AG09309 (cell line): Measurements from ENCODE around the gene ABR.

ENCODE experiments used
- DNase-seq: peaks from one replicate; pipeline ENCODE4 v3.0.0-alpha.2; 2010; ENCODE audit warnings: low read depth
- H3K4me3 ChIP-seq: 2 replicates; pipeline ENCODE4 v1.5.1; 2011; ENCODE audit warnings: mild to moderate bottlenecking, low read depth, low read length, moderate library complexity; ENCODE audit not compliant: control insufficient read depth
- CTCF ChIP-seq: IDR thresholded peaks from 2 replicates; pipeline ENCODE4 v1.5.1; 2011; ENCODE audit warnings: mild to moderate bottlenecking, low read depth, low read length, inconsistent platforms; ENCODE audit not compliant: insufficient read depth, control insufficient read depth; ENCODE audit errors: missing control alignments

Gene ABR

GRCh38 chr17:1147664-1148063, 32.1 kb downstream of the ABR start:
- no peak overlapping the region for H3K4me3 ChIP-seq
- TF ChIP-seq CTCF: peak; percentile 64
- DNase-seq: no peak

DNA sequence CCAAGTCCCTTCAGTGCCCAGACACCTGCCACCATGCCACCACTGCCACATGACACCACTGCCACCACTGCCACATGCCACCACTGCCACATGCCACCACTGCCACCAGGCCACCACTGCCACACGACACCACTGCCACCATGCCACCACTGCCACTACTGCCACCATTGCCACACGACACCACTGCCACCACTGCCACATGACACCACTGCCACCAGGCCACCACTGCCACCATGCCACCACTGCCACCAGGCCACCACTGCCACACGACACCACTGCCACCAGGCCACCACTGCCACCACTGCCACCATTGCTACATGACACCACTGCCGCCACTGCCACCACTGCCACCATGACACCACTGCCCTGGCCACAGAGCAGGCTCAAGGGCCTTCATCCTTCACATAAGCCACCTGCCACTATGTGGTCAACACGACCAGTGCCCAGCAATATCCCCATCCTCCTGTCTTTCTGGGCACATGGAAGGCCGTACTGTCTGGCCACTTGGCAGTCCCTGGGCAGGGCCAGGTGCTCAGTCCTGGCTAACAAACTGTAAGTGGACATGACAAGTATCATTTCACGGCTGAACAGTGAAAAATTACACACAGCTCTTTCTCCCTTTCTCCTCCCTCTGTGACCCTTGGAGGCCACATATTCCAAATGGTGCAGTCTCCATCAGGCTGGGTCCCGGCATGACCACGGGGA, 33.1 kb downstream of the ABR start:
- no peak for DNase-seq
- TF ChIP-seq CTCF: no peak
- no peak overlapping the region for H3K4me3 ChIP-seq

- no peak overlapping the region for H3K4me3 ChIP-seq
- DNase-seq: no peak
- no peak for TF ChIP-seq CTCF
Measured at GRCh38 chr17:1145311-1145986, 34.3 kb downstream of the ABR start.

GRCh38 chr17:1144162-1144561, 35.6 kb downstream of the ABR start:
- no peak for DNase-seq
- TF ChIP-seq CTCF: no peak
- no peak overlapping the region for H3K4me3 ChIP-seq

- TF ChIP-seq CTCF: no peak
- no peak for DNase-seq
- H3K4me3 ChIP-seq: no peak overlapping the region
Measured at GRCh38 chr17:1143573-1143972, 36.2 kb downstream of the ABR start.

DNA sequence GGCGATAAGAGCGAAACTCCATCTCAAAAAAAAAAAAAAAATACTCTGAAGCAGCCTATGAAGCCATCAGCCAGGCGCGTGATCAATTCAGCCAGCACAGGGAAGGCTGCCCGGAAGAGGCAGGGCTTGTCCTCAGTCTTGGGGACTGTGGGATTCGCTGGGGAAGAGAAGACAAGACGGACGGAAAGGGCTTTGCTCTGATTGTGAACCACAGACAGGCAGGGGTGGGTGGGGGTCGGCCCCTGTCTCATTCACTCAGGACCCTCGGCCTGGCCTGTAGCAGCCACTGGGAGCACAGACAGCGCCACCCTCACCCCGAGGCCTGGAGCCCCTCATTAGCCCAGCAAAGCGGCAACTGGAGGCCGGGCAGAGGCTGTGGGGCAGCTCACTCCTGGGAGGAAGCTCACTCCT, 37.2 kb downstream of the ABR start:
- DNase-seq: no peak
- TF ChIP-seq CTCF: no peak
- H3K4me3 ChIP-seq: no peak overlapping the region
